K562 (cell line): ENCODE data around the gene CCR8. TPM values are rescaled to one million over a fixed set of nuclear protein-coding genes. Genes with fewer than 3 reads are reported as not detected.

Experiments
- ATAC-seq: fragments of 200-7000 bp; cut with Tn5 transposase; 3 replicates; pipeline ENCODE4 v1.9.1; 2020; ENCODE audit warnings: moderate library complexity
- BruUV-seq: library from RNA; stranded (reverse); fragments of 400-500 nt; replicated peaks from 2 replicates; lab custom pipeline; 2021; lab: Mats Ljungman, UMichigan
- CTCF ChIA-PET: fragments of 300-600 bp; formaldehyde crosslinking; extraction: SDS; loops from one replicate; lab custom pipeline; 2021; ENCODE audit warnings: low intra/inter-chr PET ratio; lab: Yijun Ruan, JAX
- POLR2A ChIA-PET: fragments of 300-600, 350-650 bp; sonication (Branson Sonifier 250); formaldehyde crosslinking; extraction: SDS; loops from one replicate; lab custom pipeline; 2021; ENCODE audit warnings: antibody characterized with exemption, inconsistent platforms; lab: Yijun Ruan, JAX
- DNase-seq, 4 experiments: peaks; one replicate each; pipeline versions ENCODE4 v3.0.0 to v3.0.0-alpha.2; 2011 to 2018; ENCODE audit warnings: low spot score in 3 of 4, mixed read lengths in 3 of 4; ENCODE audit errors: extremely low read depth in 1 of 4
- FAIRE-seq: peaks from 2 replicates; lab custom pipeline; 2011; peaks lifted over from hg19 to GRCh38; lab: Jason Lieb, UNC
- H2AFZ ChIP-seq: 2 replicates; pipeline ENCODE4 v1.6.0; 2011; ENCODE audit warnings: low read depth, low read length, control low read depth, inconsistent platforms
- H3K27ac ChIP-seq: fragments of 200-600 bp; 3 replicates; pipeline ENCODE4 v1.8.0; 2011; ENCODE audit warnings: low read depth, mild to moderate bottlenecking, control low read depth, inconsistent platforms, low read length, moderate library complexity, mixed read lengths; ENCODE audit errors: extremely low read depth
- H3K27me3 ChIP-seq, 2 experiments: fragments of 300-600 bp in 1 of 2; 2 replicates in 1 of 2; 3 replicates in 1 of 2; pipeline versions ENCODE4 v1.6.0 to v1.8.0; 2011; ENCODE audit warnings: inconsistent platforms in 2 of 2, low read length in 2 of 2, mild to moderate bottlenecking in 1 of 2, mixed read lengths in 1 of 2, moderate library complexity in 1 of 2; ENCODE audit not compliant: control insufficient read depth in 2 of 2, insufficient read depth in 2 of 2
- H3K36me3 ChIP-seq: fragments of 300-600 bp; 3 replicates; pipeline ENCODE4 v1.8.0; 2011; ENCODE audit warnings: mild to moderate bottlenecking, low read length, inconsistent platforms; ENCODE audit not compliant: control insufficient read depth, insufficient read depth
- H3K4me1 ChIP-seq, 2 experiments: fragments of 200-600 bp in 1 of 2; replicated peaks in 1 of 2; 2 replicates in 1 of 2; 3 replicates in 1 of 2; pipeline versions ENCODE4 v1.5.1 to v1.8.0; 2011; ENCODE audit warnings: inconsistent platforms in 2 of 2, low read length in 2 of 2, mild to moderate bottlenecking in 1 of 2, mixed read lengths in 1 of 2, moderate library complexity in 1 of 2; ENCODE audit not compliant: control insufficient read depth in 2 of 2, insufficient read depth in 2 of 2
- H3K4me2 ChIP-seq: 2 replicates; pipeline ENCODE4 v1.6.1; 2011; ENCODE audit warnings: low read length, control low read depth, inconsistent platforms, mixed read lengths; ENCODE audit not compliant: insufficient read depth
- H3K4me3 ChIP-seq: fragments of 200-600 bp; sonication (generic), shearing (Covaris generic); 2 replicates; pipeline ENCODE4 v1.5.1; 2016; ENCODE audit warnings: control low read depth, inconsistent platforms
- H3K79me2 ChIP-seq: fragments of 200-600 bp; 3 replicates; pipeline ENCODE4 v1.8.0; 2011; ENCODE audit warnings: low read length, inconsistent platforms; ENCODE audit not compliant: control insufficient read depth, insufficient read depth
- H3K9ac ChIP-seq, 2 experiments: 2 replicates each; pipeline versions ENCODE4 v1.6.0 to v1.6.1; 2011; ENCODE audit warnings: low read depth in 2 of 2, low read length in 2 of 2, control low read depth in 1 of 2, inconsistent platforms in 1 of 2, mild to moderate bottlenecking in 1 of 2, mixed read lengths in 1 of 2; ENCODE audit not compliant: insufficient read depth in 1 of 2
- H3K9me1 ChIP-seq: one replicate; pipeline ENCODE4 v1.6.0; 2011; ENCODE audit warnings: inconsistent platforms, mild to moderate bottlenecking, low read length, moderate library complexity; ENCODE audit not compliant: control insufficient read depth, insufficient read depth
- H3K9me3 ChIP-seq: replicated peaks from 2 replicates; pipeline ENCODE4 v1.5.1; 2011; ENCODE audit warnings: low read depth, low read length, inconsistent platforms; ENCODE audit not compliant: control insufficient read depth, insufficient read depth
- H4K20me1 ChIP-seq: replicated peaks from 2 replicates; pipeline ENCODE4 v1.6.1; 2011; ENCODE audit warnings: low read length, inconsistent platforms, mixed read lengths; ENCODE audit not compliant: control insufficient read depth, insufficient read depth
- CBX8 ChIP-seq: fragments of 200-600 bp; sonication (generic); IDR thresholded peaks from 2 replicates; pipeline ENCODE4 v1.6.1; 2012; ENCODE audit warnings: borderline replicate concordance, mixed run types, low read depth, mild to moderate bottlenecking, moderate library complexity, mixed read lengths, low read length, control low read depth, inconsistent platforms; ENCODE audit not compliant: poor library complexity, severe bottlenecking; ENCODE audit errors: extremely low read depth
- CC2D1A ChIP-seq: fragments of 450-650 bp; IDR thresholded peaks from 2 replicates; pipeline ENCODE4 v1.6.1; 2017; ENCODE audit warnings: mild to moderate bottlenecking
- CXXC5 ChIP-seq: fragments of 250-450 bp; sonication (Bioruptor Pico); IDR thresholded peaks from 2 replicates; pipeline ENCODE4 v1.8.0; 2022; ENCODE audit warnings: inconsistent platforms, mild to moderate bottlenecking, moderate library complexity
- HES1 ChIP-seq: fragments of 450-650 bp; IDR thresholded peaks from 2 replicates; pipeline ENCODE4 v1.6.1; 2016; ENCODE audit warnings: low read depth, mild to moderate bottlenecking, moderate library complexity
- IRF2 ChIP-seq: sonication (generic); formaldehyde crosslinking; IDR thresholded peaks from 2 replicates; pipeline ENCODE4 v1.8.1; 2022; ENCODE audit warnings: mild to moderate bottlenecking, missing genetic modification reagents
- MYBL2 ChIP-seq, 2 experiments: fragments of 450-650 bp in 1 of 2; sonication (generic) in 1 of 2; formaldehyde crosslinking in 1 of 2; IDR thresholded peaks; 2 replicates each; pipeline versions ENCODE4 v1.6.1 to v1.8.1; 2017 to 2022; ENCODE audit warnings: borderline replicate concordance in 1 of 2, inconsistent platforms in 1 of 2, low read depth in 1 of 2, mild to moderate bottlenecking in 1 of 2, missing genetic modification reagents in 1 of 2, moderate library complexity in 1 of 2
- RFX7 ChIP-seq: fragments of 250-450 bp; sonication (Bioruptor Pico); IDR thresholded peaks from 2 replicates; pipeline ENCODE4 v1.5.1; 2021; ENCODE audit warnings: mild to moderate bottlenecking
- ZBTB1 ChIP-seq: sonication (generic); formaldehyde crosslinking; IDR thresholded peaks from 2 replicates; pipeline ENCODE4 v1.8.1; 2023; ENCODE audit warnings: missing genetic modification reagents, low read depth, mild to moderate bottlenecking, borderline replicate concordance
- ZNF224 ChIP-seq: sonication (generic); formaldehyde crosslinking; IDR thresholded peaks from 2 replicates; pipeline ENCODE4 v1.8.0; 2022; ENCODE audit warnings: mild to moderate bottlenecking, missing genetic modification reagents
- ZNF41 ChIP-seq: fragments of 250-450 bp; sonication (Bioruptor Pico); conservative IDR thresholded peaks from 2 replicates; pipeline ENCODE4 v1.4.0; 2020; ENCODE audit warnings: mild to moderate bottlenecking
- WGBS: fragments of 100-300 bp; shearing (Covaris generic); methylation state at CpG from one replicate; pipeline ENCODE4 v1.1.6; 2016; ENCODE audit warnings: low coverage, mixed read lengths; ENCODE audit not compliant: insufficient coverage; ENCODE audit errors: missing lambda C conversion rate; 5-methylcytosine and 5-hydroxymethylcytosine counted together
- in situ Hi-C: fragments of 300-500 bp; cut with MboI; formaldehyde crosslinking; loops from 4 replicates; pipeline ENCODE4 v1.15.0; 2018; ENCODE audit warnings: inconsistent platforms, mixed read lengths
- intact Hi-C: fragments of 100-400 bp; cut with micrococcal nuclease; formaldehyde crosslinking; loops from 2 replicates; pipeline ENCODE4 v1.14.2; 2022
- polyA plus RNA-seq, 8 experiments: library from polyadenylated mRNA; depleted of rRNA in 4 of 8; stranded (reverse) in 5 of 8; unstranded in 3 of 8; fragments of >200 nt; fragmentation: Nextera tagmentation in 2 of 8; fragmentation: Illumina TruSeq in 1 of 8; extraction: Ambion mirVana in 2 of 8; extraction: Trizol in 1 of 8; gene quantifications; 2 replicates each; pipeline versions ENCODE4 v1.2.1 to v1.2.3, GENCODE V29; 2011 to 2014; ENCODE audit warnings: inconsistent platforms in 1 of 8, missing spikeins in 1 of 8
- total RNA-seq, 7 experiments: library from RNA; depleted of rRNA in 6 of 7; stranded (reverse); fragments of >200 nt in 6 of 7; fragmentation: Illumina TruSeq in 2 of 7; extraction: Trizol in 2 of 7; gene quantifications; 2 replicates each; pipeline versions ENCODE4 v1.2.1 to v1.2.3, GENCODE V29; 2011 to 2021; ENCODE audit warnings: low replicate concordance in 1 of 7

The CCR8 gene
- total and polyA plus RNA-seq, 9 of the 15 experiments (the other 6 are each of a cell fraction or from before 2014, with no cell fraction given) = not detected

- no peaks in the 10 kb centered on the region for H4K20me1 ChIP-seq
- no peaks in the 10 kb centered on the region for H3K9me1 ChIP-seq
- H3K9ac ChIP-seq = no peak overlapping the region
- FAIRE-seq (no peak), ATAC-seq (peak; percentile 32; the same call in 2 of the 3 replicates), DNase-seq (no peak)
- no peak overlapping the region for H3K27ac ChIP-seq
- ChIA-PET POLR2A (interaction anchor here (1.4 kb wide), 1 partner anchor 40 kb away, joined by 3 read pairs; no protein-coding TSS in a partner anchor), CTCF (no interaction called here)
- H3K4me2 ChIP-seq = peak overlapping the region; percentile 22; the same call in 1 of the 2 replicates
- H3K9me3 ChIP-seq = no peaks in the 10 kb centered on the region
- no peak overlapping the region for H2AFZ ChIP-seq
- 0% methylated on average over 3 of the region's 3 CpGs for WGBS
- TF ChIP-seq ZBTB1 (CRISPR knock-in tag) = no peak
- no peak for TF ChIP-seq ZNF41 (CRISPR knock-in tag)
- TF ChIP-seq CC2D1A = no peak
- H3K27me3 ChIP-seq = no peaks in the 10 kb centered on the region; a peak in 1 of 5 replicates
- no peaks in the 10 kb centered on the region for H3K36me3 ChIP-seq
- BruUV-seq = no TSS peak
- in situ Hi-C loops (no loop called here), intact Hi-C loops (no loop called here)
- no peak overlapping the region for H3K4me3 ChIP-seq
- no peaks in the 10 kb centered on the region for H3K79me2 ChIP-seq
- peaks cover 0 to 28% of the 10 kb centered on the region in 2 experiments; a peak in 3 of 5 replicates for H3K4me1 ChIP-seq
These were observed 18.0 kb downstream of the CCR8 start for GRCh38 chr3:39347586-39347876.

DNA sequence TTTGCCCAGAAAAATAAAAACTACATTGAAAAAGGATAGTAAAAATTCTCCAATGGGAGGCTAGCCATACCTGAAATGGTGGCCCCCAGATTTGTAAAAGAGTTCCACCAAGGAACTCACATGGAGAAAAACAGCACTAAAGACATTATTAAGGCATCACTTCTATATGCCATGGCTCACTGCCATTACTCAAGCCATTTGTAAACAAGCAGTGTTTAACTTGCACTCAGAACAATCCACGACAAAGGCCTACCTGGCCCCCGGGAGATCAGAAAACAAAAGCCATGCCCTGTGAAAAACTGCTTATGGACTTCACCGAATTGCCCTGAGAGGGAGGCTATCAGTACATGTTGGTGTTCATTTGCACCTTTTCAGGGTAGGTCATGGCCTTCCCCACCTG lies 19.6 kb downstream of the CCR8 start:
- ChIA-PET CTCF (no interaction called here), POLR2A (interaction anchor here (0.6 kb wide), 1 partner anchor 659 kb away, joined by 3 read pairs; no protein-coding TSS in a partner anchor)
- no peak overlapping the region for H3K4me3 ChIP-seq
- 18% methylated on average over 3 of the region's 3 CpGs for WGBS
- FAIRE-seq (no peak), ATAC-seq (no peak), DNase-seq (no peak)
- H4K20me1 ChIP-seq = no peaks in the 10 kb centered on the region
- H3K27me3 ChIP-seq = no peaks in the 10 kb centered on the region; a peak in 1 of 5 replicates
- H3K36me3 ChIP-seq = no peaks in the 10 kb centered on the region
- no peaks in the 10 kb centered on the region for H3K9me1 ChIP-seq
- no peak overlapping the region for H3K4me2 ChIP-seq
- TF ChIP-seq CBX8 = no peak
- TF ChIP-seq ZBTB1 (CRISPR knock-in tag) = no peak
- TF ChIP-seq ZNF224 (CRISPR knock-in tag) = no peak
- TF ChIP-seq IRF2 (CRISPR knock-in tag) = no peak
- no peak for TF ChIP-seq RFX7 (CRISPR knock-in tag)
- TF ChIP-seq MYBL2 (IDR thresholded peaks at IDR 0.05; ENCODE audit: low read depth) = no peak
- TF ChIP-seq MYBL2 (CRISPR knock-in tag; IDR thresholded peaks at IDR 0.05; ENCODE audit: borderline replicate concordance) = no peak
- TF ChIP-seq HES1 = no peak
- TF ChIP-seq CXXC5 (CRISPR knock-in tag) = no peak
- in situ Hi-C loops = no loop called here
- no peak overlapping the region for H2AFZ ChIP-seq
- H3K9me3 ChIP-seq = no peaks in the 10 kb centered on the region
- BruUV-seq = no TSS peak
- H3K27ac ChIP-seq = no peak overlapping the region
- intact Hi-C loops = no loop called here
- H3K79me2 ChIP-seq = no peaks in the 10 kb centered on the region
- H3K4me1 ChIP-seq = peaks cover 0 to 28% of the 10 kb centered on the region in 2 experiments; a peak in 3 of 5 replicates
- H3K9ac ChIP-seq = no peak overlapping the region
